ENCODE data around the gene SPANXN1.
"Not testable (repeated sequence)": the region's sequence is repeated elsewhere in the genome, so short reads cannot be mapped to it uniquely, and the experiment has no call there.

The SPANXN1 gene
- long read RNA-seq, donor 1 = 0 reads
- long read RNA-seq, donor 2 = 0 reads
- long read RNA-seq, donor 3 = 0 reads
- long read RNA-seq, donor 4 = 0 reads
- long read RNA-seq, donor 5 = 0 reads
- long read RNA-seq, donor 6 = 0 reads
- long read RNA-seq, donor 7 = 0 reads
- long read RNA-seq, donor 8 = 0 reads

GRCh38 chrX:145247203-145247602 lies at the start of gene SPANXN1:
Gene SPANXN1 (plus strand): TSS chrX:145247503. CDS start chrX:145247587, 84 bp downstream.
- not testable (repeated sequence) for DNase-seq

GRCh38 chrX:145199078-145199477 lies 48.2 kb upstream of the SPANXN1 start:
- DNase-seq = no peak

- DNase-seq = no peak
Observed at GRCh38 chrX:145213504-145213903, 33.8 kb upstream of the SPANXN1 start.

GRCh38 chrX:145292218-145292617 lies 44.9 kb downstream of the SPANXN1 start:
- DNase-seq = no peak
